ENCODE data around the gene EEIG1. TPM values are rescaled to one million over a fixed set of nuclear protein-coding genes. Genes with fewer than 3 reads are reported as not detected.

Gene EEIG1
- total and polyA plus RNA-seq, 2 of the 4 experiments (the other 2 are of a cell fraction), result 1.1 to 23.2 TPM

DNA sequence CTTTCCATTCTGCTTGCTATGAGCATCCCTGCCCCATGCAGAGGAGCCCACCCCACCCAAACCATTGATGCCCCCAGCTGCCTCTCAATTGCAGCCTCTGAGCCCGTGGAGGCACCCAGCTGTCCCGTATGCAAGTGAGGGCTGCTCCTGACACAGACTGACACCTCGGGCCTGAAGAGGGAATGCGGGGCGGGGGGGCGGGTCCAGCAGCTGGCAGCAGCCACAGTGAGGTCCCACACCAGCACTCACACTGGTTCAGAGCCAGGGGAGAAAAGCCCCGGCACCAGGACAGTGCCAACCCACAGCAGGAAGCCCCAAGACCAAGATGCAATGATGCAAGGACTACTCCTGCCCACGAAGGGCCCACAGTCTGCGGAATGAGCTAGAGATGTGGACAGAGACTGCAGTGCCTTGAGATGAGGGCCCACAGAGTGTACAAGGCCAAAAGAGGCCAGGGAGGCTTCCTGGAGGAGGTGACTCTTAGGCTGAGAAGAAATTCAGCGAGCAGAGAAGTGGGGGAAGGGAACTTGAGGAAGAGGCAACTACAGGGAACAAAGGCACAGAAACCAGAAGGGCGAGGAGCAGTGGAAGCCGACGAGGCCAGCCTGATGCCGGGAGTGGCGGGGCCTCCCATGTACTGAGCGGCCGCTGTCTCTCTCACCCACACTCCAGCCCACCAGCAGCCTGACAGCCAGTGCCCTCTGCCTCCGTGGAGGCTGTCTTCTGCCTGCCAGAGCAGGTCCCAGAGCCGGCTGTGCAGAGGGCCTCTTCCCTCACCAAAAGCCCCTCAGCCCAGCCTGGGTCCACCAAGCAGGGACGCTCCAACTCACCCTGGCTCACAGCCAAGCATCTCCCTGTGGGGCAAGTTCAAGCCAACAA is 9.2 kb downstream of the EEIG1 start:
- no peak overlapping the region for H3K56ac ChIP-seq (ENCODE audit: extremely low read depth, insufficient read depth, low read length)
- peak overlapping the region; percentile 17 for H4K91ac ChIP-seq (ENCODE audit: insufficient read depth, low read depth, low read length)
- peaks cover 60% of the 10 kb centered on the region for H4K20me1 ChIP-seq (ENCODE audit: insufficient read depth, low read length)
- no peak overlapping the region for H3K27ac ChIP-seq (ENCODE audit: insufficient read depth, low read length)
- CTCF ChIA-PET, result interaction anchor here (0.9 kb wide), 1 partner anchor 27 kb away, joined by 4 read pairs; no protein-coding TSS in a partner anchor
- 0 out of 2 replicates have a peak overlapping the region, but pooled peaks have one; percentile 15 for H3K4ac ChIP-seq (ENCODE audit: low read depth, low read length)
- H3K9me3 ChIP-seq (ENCODE audit: control insufficient read depth, insufficient read depth, low read length), result no peaks in the 10 kb centered on the region
- no peak overlapping the region for H3K9ac ChIP-seq (ENCODE audit: low read depth, low read length)
- H3K4me1 ChIP-seq (ENCODE audit: control insufficient read depth, insufficient read depth, low read length), result peaks cover 54% of the 10 kb centered on the region
- peaks cover 37 to 91% of the 10 kb centered on the region in 2 experiments for H3K79me1 ChIP-seq (ENCODE audit: low read depth in 1 of 2, low read length in 2 of 2)
- H4K8ac ChIP-seq (ENCODE audit: low read depth in 2 of 2, low read length in 2 of 2), result peak overlapping the region in 1 of 2 experiments; percentile 5; a peak in 1 of 4 replicates
- BruUV-seq (replicated peaks), result no TSS peak
- H3K18ac ChIP-seq (ENCODE audit: low read depth, low read length), result no peak overlapping the region
- H2AK5ac ChIP-seq (ENCODE audit: low read depth, low read length), result peak overlapping the region; percentile 30; the same call in 1 of the 2 replicates
- TF ChIP-seq, protein P1, sequence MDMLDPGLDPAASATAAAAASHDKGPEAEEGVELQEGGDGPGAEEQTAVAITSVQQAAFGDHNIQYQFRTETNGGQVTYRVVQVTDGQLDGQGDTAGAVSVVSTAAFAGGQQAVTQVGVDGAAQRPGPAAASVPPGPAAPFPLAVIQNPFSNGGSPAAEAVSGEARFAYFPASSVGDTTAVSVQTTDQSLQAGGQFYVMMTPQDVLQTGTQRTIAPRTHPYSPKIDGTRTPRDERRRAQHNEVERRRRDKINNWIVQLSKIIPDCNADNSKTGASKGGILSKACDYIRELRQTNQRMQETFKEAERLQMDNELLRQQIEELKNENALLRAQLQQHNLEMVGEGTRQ (IDR thresholded peaks at IDR 0.05; ENCODE audit: low read depth, low read length), result no peak
- TF ChIP-seq RAD21 (IDR thresholded peaks at IDR 0.05; ENCODE audit: low read length), result no peak
- H2AFZ ChIP-seq (replicated peaks; ENCODE audit: low read length, poor library complexity), result no peak overlapping the region
- no peaks in the 10 kb centered on the region for H3K36me3 ChIP-seq (ENCODE audit: control insufficient read depth, insufficient read depth, low read length)
- ATAC-seq (ENCODE audit: low read depth) (no peak), DNase-seq (no peak)
- H2BK120ac ChIP-seq (ENCODE audit: low read depth, low read length), result no peak overlapping the region
- peak overlapping the region; percentile 17 for H3K14ac ChIP-seq (replicated peaks; ENCODE audit: low read depth, low read length)
- dilution Hi-C loops (cut with HindIII; ENCODE audit: low sequenced_read_pairs, unreplicated experiment), result no loop called here
- intact Hi-C loops (cut with micrococcal nuclease), result no loop called here
- H2BK5ac ChIP-seq (ENCODE audit: low read depth, low read length, poor library complexity, severe bottlenecking), result no peak overlapping the region
- H3K4me2 ChIP-seq (ENCODE audit: low read depth, low read length), result no peak overlapping the region; the same call in 1 of the 2 replicates
- H2AK9ac ChIP-seq (replicated peaks; ENCODE audit: low read depth, low read length, poor library complexity), result no peak overlapping the region
- H2BK15ac ChIP-seq (ENCODE audit: low read depth, low read length), result no peak overlapping the region
- no peak overlapping the region for H2BK20ac ChIP-seq (ENCODE audit: low read depth, low read length)
- in situ Hi-C loops (cut with MboI; ENCODE audit: low sequenced_read_pairs), result no loop called here
- no peak overlapping the region for H3K4me3 ChIP-seq (ENCODE audit: insufficient read depth, low read depth, low read length)
- peak overlapping the region; percentile 37; the same call in 1 of the 2 replicates for H3K23ac ChIP-seq (ENCODE audit: low read depth, low read length)
- no peak overlapping the region; the same call in 1 of the 2 replicates for H4K5ac ChIP-seq (ENCODE audit: low read depth, low read length)
- no peaks in the 10 kb centered on the region for H3K27me3 ChIP-seq (ENCODE audit: control insufficient read depth, insufficient read depth, low read length)
- 50% methylated on average over 3 of the region's 20 CpGs; no CpG with 5 or more reads in 1 of the 2 experiments for WGBS, 2 experiments (ENCODE audit: extremely low coverage in 2 of 2, insufficient read length in 1 of 2)
- POLR2A ChIA-PET (ENCODE audit: unreplicated experiment), result no interaction called here
- peaks cover 33% of the 10 kb centered on the region for H3K9me1 ChIP-seq (ENCODE audit: insufficient read depth, low read length)
